Activated T-helper 2 cell treated with anti-CD3 and anti-CD28 coated beads, Interferon-gamma antibody, Interleukin-2, Interleukin-4, amounts not matched to agents 10 μg/mL and 5 μg/mL and 100 μg/mL, durations not matched to agents 14 hours and 24 hours and 36 hours (primary cell): ENCODE data around the gene HCN3. TPM values are rescaled to one million over a fixed set of nuclear protein-coding genes. Genes with fewer than 3 reads are reported as not detected.
A peak's percentile ranks its signal among the peaks of the same experiment; 100 is the strongest.

ENCODE experiments used
- DNase-seq: peaks from one replicate; pipeline ENCODE4 v3.0.0; 2021; ENCODE audit warnings: low spot score
- H3K27ac Mint-ChIP-seq: one replicate; pipeline ENCODE4 v1.8.0; 2021; ENCODE audit warnings: mixed read lengths
- H3K27me3 Mint-ChIP-seq: one replicate; pipeline ENCODE4 v1.8.0; 2021; ENCODE audit warnings: low read depth, mixed read lengths
- H3K36me3 Mint-ChIP-seq: one replicate; pipeline ENCODE4 v1.8.0; 2021; ENCODE audit warnings: low read depth, mixed read lengths
- H3K4me1 Mint-ChIP-seq: one replicate; pipeline ENCODE4 v1.8.0; 2021; ENCODE audit warnings: low read depth, mixed read lengths
- H3K4me3 Mint-ChIP-seq: one replicate; pipeline ENCODE4 v1.8.0; 2021; ENCODE audit warnings: low read depth, mild to moderate bottlenecking, moderate library complexity, mixed read lengths
- H3K9me3 Mint-ChIP-seq: one replicate; pipeline ENCODE4 v1.8.0; 2021; ENCODE audit warnings: mixed read lengths
- intact Hi-C: fragments of 100-400 bp; cut with micrococcal nuclease; formaldehyde crosslinking; loops from one replicate; pipeline ENCODE4 v1.15.1; 2023
- total RNA-seq: library from RNA; stranded (reverse); gene quantifications from 2 replicates; pipeline ENCODE4 v1.2.3, GENCODE V29; 2022

Gene HCN3
- total RNA-seq, 1 donor from 2014 or later: 4.8 TPM

- Mint-ChIP-seq H3K27me3 (no peaks in the 10 kb centered on the region), H3K36me3 (peaks cover 48% of the 10 kb centered on the region)
- intact Hi-C loops: no loop called here
These were observed 21.0 kb upstream of the HCN3 start for GRCh38 chr1:155256058-155256852.

DNA sequence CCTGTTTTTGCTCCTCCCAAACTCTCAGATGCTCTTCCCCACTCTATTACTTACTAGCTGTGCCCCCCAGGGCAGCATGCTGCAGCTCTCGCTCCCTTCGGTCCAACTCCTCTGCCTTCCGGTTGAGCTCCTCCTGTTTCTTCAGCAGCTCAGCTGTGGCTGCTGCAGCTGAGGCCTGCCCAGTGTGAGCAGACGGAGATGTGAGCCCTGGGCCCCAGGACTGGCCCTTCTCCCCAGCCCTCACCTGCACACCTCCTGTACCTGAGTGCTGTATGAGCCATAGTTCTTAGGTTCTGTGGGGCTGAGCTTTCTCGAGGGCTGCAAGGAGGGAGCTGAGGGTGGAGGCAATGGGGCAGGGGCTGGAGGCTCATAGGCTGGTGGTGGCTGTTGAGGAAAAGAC lies 17.0 kb upstream of the HCN3 start:
- H3K36me3 Mint-ChIP-seq: peaks cover 88% of the 10 kb centered on the region
- H3K9me3 Mint-ChIP-seq: no peaks in the 10 kb centered on the region
- no peak for DNase-seq
- no peaks in the 10 kb centered on the region for H3K27me3 Mint-ChIP-seq
- no peak overlapping the region for H3K4me3 Mint-ChIP-seq
- intact Hi-C loops: loop anchor here (5.0 kb wide), 2 partner anchors 47 to 1242 kb away; partner anchors contain the start of genes FDPS and MEF2D
- peaks cover 25% of the 10 kb centered on the region for H3K4me1 Mint-ChIP-seq
- no peak overlapping the region for H3K27ac Mint-ChIP-seq

More at GRCh38 chr1:155256058-155256852, 21.0 kb upstream of the HCN3 start:
- no peak for DNase-seq
- Mint-ChIP-seq H3K27ac (peak overlapping the region; percentile 62), H3K9me3 (no peaks in the 10 kb centered on the region), H3K4me3 (peak overlapping the region; percentile 76), H3K4me1 (peaks cover 27% of the 10 kb centered on the region)

DNA sequence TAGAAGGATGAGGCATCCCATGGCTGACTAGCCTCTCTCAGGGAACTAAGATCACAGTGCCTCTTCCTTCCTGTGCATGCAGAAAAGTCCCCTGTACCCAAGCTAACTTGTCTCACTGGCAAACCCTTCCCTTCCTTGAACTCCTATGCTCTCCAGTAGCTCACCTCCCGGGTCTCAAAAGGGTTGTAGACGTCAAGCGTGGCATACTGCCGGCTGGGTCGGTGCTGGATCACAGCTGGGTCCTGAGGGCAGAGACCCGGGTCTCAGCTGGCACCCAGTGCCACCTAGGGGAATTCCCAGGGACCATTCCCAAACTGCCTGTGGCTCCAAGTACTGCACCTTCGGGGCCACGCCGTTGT lies 15.8 kb upstream of the HCN3 start:
- intact Hi-C loops: loop anchor here (5.0 kb wide), 2 partner anchors 46 to 1241 kb away; partner anchors contain the start of genes FDPS and MEF2D
- DNase-seq: no peak
- H3K4me3 Mint-ChIP-seq: peak overlapping the region; percentile 98
- peak overlapping the region; percentile 90 for H3K27ac Mint-ChIP-seq
- no peaks in the 10 kb centered on the region for H3K9me3 Mint-ChIP-seq
- peaks cover 21% of the 10 kb centered on the region for H3K4me1 Mint-ChIP-seq
- H3K27me3 Mint-ChIP-seq: no peaks in the 10 kb centered on the region
- H3K36me3 Mint-ChIP-seq: peaks cover 87% of the 10 kb centered on the region

DNA sequence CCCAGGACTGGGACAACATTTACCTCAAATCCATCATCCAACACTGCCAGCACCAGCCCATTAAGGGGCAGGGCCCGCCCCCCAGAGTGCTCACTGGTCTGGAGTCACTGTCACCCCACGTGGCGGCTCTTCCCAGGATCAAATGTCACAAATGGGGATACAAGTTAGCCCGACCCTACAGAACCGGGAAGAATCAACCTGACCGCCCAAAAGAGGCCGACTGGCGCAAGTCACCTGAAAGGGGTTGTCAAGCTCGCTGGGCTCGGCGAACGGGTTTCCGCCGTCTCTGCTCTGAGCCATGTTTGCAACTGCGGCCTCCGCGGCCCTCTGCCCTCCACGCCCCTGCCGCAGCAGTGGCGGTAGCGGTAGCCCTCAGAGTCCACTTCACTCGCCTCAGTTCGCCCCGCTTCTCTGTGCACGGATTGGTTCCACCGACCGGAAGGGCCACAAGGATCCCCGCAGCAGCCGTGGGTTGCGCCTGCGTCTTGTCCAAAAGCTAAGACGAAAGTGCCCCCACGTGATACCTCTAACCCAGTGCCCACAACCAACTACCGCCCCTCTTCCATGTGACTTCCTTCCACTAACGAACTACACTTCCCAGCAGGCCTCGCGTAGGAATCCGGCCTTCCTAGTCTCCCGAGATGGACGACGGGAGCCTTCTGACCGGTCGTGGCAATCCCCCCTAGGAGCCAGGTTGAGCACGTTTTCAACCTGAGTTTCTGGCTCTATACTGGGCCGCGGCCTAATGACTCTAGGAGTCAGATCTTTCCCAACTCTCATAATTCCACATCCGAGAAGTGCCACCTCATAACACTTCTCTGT lies 15.2 kb upstream of the HCN3 start, which contains the start of gene SCAMP3:
Gene SCAMP3, minus strand, starts transcription at position 509 of the 822 bp plus-strand sequence. Its CDS starts 209 bp downstream, at position 300.
- H3K4me1 Mint-ChIP-seq: peaks cover 21% of the 10 kb centered on the region
- no peaks in the 10 kb centered on the region for H3K27me3 Mint-ChIP-seq
- no peaks in the 10 kb centered on the region for H3K9me3 Mint-ChIP-seq
- H3K4me3 Mint-ChIP-seq: peak within 1 kb of the TSS; percentile 98
- H3K27ac Mint-ChIP-seq: peak within 1 kb of the TSS; percentile 90
- intact Hi-C loops: loop anchor here (1.0 to 5.0 kb wide), 3 partner anchors 11 to 1240 kb away; partner anchors contain the start of genes CLK2, FDPS and MEF2D
- peak; percentile 85 for DNase-seq
- H3K36me3 Mint-ChIP-seq: peaks cover 87% of the 10 kb centered on the region

DNA sequence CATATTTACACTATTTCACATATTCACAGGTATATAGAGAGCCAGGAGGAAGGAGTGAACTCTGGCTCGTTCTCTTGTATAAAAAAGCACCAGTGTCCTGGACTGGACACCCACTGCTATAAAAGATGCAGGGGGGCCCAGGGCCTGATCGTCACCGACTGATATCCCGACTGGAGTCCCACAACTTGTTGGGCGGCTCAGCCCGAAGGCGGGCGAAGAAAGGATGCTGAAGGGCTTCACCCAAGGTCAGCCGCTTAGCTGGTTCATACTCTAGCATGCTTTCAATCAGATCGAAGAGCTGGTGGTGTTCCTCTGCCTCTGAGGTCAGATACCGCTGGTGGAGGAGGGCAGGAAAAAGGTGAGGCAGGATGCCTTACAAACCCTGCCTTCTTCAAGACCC lies 14.2 kb upstream of the HCN3 start:
- H3K36me3 Mint-ChIP-seq: peaks cover 91% of the 10 kb centered on the region
- DNase-seq: no peak
- H3K27ac Mint-ChIP-seq: peak overlapping the region; percentile 19
- H3K4me1 Mint-ChIP-seq: peaks cover 23% of the 10 kb centered on the region
- peak overlapping the region; percentile 98 for H3K4me3 Mint-ChIP-seq
- no peaks in the 10 kb centered on the region for H3K9me3 Mint-ChIP-seq
- H3K27me3 Mint-ChIP-seq: no peaks in the 10 kb centered on the region
- intact Hi-C loops: loop anchor here (5.0 kb wide), 2 partner anchors 44 to 1239 kb away; partner anchors contain the start of genes FDPS and MEF2D

DNA sequence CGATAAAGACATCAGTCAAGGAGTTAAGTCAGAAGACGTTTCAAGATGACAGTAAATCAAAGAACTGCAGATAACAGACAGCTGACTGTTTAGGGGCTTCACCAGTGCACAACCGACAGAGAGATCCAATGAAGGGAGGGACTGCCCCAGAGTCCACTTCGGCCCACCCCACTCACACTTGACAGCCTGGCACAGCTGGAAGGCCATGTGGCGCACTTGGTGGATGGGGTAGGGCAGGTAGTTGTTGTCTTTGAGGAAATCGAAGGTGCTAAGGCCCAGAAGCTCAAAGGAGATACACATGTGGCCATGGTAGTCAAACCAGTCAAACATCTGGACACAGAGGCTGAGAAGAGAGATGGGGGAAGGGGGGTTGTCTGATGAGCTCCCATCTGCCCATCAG lies 10.7 kb upstream of the HCN3 start:
- H3K4me1 Mint-ChIP-seq: peaks cover 20% of the 10 kb centered on the region
- intact Hi-C loops: no loop called here
- H3K4me3 Mint-ChIP-seq: no peak overlapping the region
- no peak overlapping the region for H3K27ac Mint-ChIP-seq
- H3K27me3 Mint-ChIP-seq: no peaks in the 10 kb centered on the region
- no peaks in the 10 kb centered on the region for H3K9me3 Mint-ChIP-seq
- peaks cover 96% of the 10 kb centered on the region for H3K36me3 Mint-ChIP-seq
- DNase-seq: no peak

DNA sequence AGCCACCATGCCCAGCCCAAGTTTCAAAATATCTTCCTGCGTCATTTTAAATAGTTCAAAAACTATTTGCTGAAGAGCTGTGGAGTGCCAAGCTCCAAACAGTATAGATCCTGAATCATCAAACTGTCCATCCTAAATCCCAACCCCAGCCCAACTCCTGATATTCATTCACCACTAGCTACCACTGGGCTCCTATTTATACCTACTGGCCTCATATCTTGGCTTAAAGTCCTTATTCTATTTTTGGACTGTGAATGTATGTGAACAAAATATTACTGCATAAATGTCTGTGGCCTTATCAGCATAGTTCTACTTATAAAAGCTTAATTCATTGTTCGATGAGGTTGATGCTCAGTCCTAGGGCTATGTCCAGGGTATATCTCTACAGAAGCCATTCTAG lies 9.9 kb upstream of the HCN3 start:
- H3K27me3 Mint-ChIP-seq: no peaks in the 10 kb centered on the region
- H3K9me3 Mint-ChIP-seq: no peaks in the 10 kb centered on the region
- no peak for DNase-seq
- H3K4me3 Mint-ChIP-seq: no peak overlapping the region
- peaks cover 95% of the 10 kb centered on the region for H3K36me3 Mint-ChIP-seq
- peaks cover 25% of the 10 kb centered on the region for H3K4me1 Mint-ChIP-seq
- no peak overlapping the region for H3K27ac Mint-ChIP-seq
- intact Hi-C loops: no loop called here

GRCh38 chr1:155268630-155269029 lies 8.6 kb upstream of the HCN3 start:
- DNase-seq: no peak
- intact Hi-C loops: no loop called here
- Mint-ChIP-seq H3K4me1 (peaks cover 22% of the 10 kb centered on the region), H3K9me3 (no peaks in the 10 kb centered on the region), H3K27ac (no peak overlapping the region), H3K4me3 (no peak overlapping the region), H3K27me3 (no peaks in the 10 kb centered on the region), H3K36me3 (peaks cover 88% of the 10 kb centered on the region)

GRCh38 chr1:155269381-155269780 lies 7.9 kb upstream of the HCN3 start:
- Mint-ChIP-seq H3K4me3 (no peak overlapping the region), H3K36me3 (peaks cover 81% of the 10 kb centered on the region), H3K4me1 (peaks cover 25% of the 10 kb centered on the region), H3K27me3 (no peaks in the 10 kb centered on the region), H3K27ac (no peak overlapping the region), H3K9me3 (no peaks in the 10 kb centered on the region)
- no peak for DNase-seq
- intact Hi-C loops: no loop called here

GRCh38 chr1:155272466-155273342 lies 4.6 kb upstream of the HCN3 start:
- no peaks in the 10 kb centered on the region for H3K27me3 Mint-ChIP-seq

GRCh38 chr1:155273343-155274245 lies 3.7 kb upstream of the HCN3 start, which contains the start of gene CLK2:
Gene CLK2, minus strand, starts transcription at chr1:155273504. Its CDS starts 2,527 bp downstream, at chr1:155270977.
- no peaks in the 10 kb centered on the region for H3K27me3 Mint-ChIP-seq
- peak within 1 kb of the TSS; percentile 91 for H3K27ac Mint-ChIP-seq
- no peaks in the 10 kb centered on the region for H3K9me3 Mint-ChIP-seq
- H3K4me3 Mint-ChIP-seq: peak within 1 kb of the TSS; percentile 98
- peaks cover 42% of the 10 kb centered on the region for H3K4me1 Mint-ChIP-seq
- DNase-seq: peak; percentile 95
- intact Hi-C loops: loop anchor here (1.0 to 10.0 kb wide), 6 partner anchors 11 to 584 kb away; partner anchors contain the start of genes FDPS, GON4L, SCAMP3 and SYT11
- H3K36me3 Mint-ChIP-seq: peaks cover 41% of the 10 kb centered on the region

More at GRCh38 chr1:155272466-155273342, 4.6 kb upstream of the HCN3 start:
- peaks cover 41% of the 10 kb centered on the region for H3K4me1 Mint-ChIP-seq
- H3K4me3 Mint-ChIP-seq: peak overlapping the region; percentile 98
- peaks cover 50% of the 10 kb centered on the region for H3K36me3 Mint-ChIP-seq
- no peak for DNase-seq
- H3K27ac Mint-ChIP-seq: peak overlapping the region; percentile 89
- no peaks in the 10 kb centered on the region for H3K9me3 Mint-ChIP-seq
- intact Hi-C loops: loop anchor here (1.0 to 10.0 kb wide), 6 partner anchors 10 to 585 kb away; partner anchors contain the start of genes FDPS, GON4L, SCAMP3 and SYT11
